WERI-Rb-1 (cell line): ENCODE results near the gene RFNG.
A peak's percentile ranks its signal among the peaks of the same experiment; 100 is the strongest.

Source experiments
- DNase-seq: peaks from one replicate; pipeline ENCODE4 v3.0.0-alpha.2; 2020
- H3K27ac ChIP-seq: fragments of 250-450 bp; sonication (Bioruptor Pico); 2 replicates; pipeline ENCODE4 v1.5.1; 2020; ENCODE audit warnings: mild to moderate bottlenecking, moderate library complexity
- H3K27me3 ChIP-seq: fragments of 250-450 bp; sonication (Bioruptor Pico); 2 replicates; pipeline ENCODE4 v1.5.1; 2021; ENCODE audit warnings: mild to moderate bottlenecking, low read depth, moderate library complexity; ENCODE audit not compliant: insufficient read depth, severe bottlenecking
- H3K36me3 ChIP-seq: fragments of 250-450 bp; sonication (Bioruptor Pico); 2 replicates; pipeline ENCODE4 v1.5.1; 2020; ENCODE audit warnings: mild to moderate bottlenecking, moderate library complexity
- H3K4me3 ChIP-seq: 2 replicates; pipeline ENCODE4 v1.5.1; 2011; ENCODE audit warnings: low read depth, mild to moderate bottlenecking, control low read depth, low read length
- H3K9me3 ChIP-seq: fragments of 250-450 bp; sonication (Bioruptor Pico); 2 replicates; pipeline ENCODE4 v1.5.1; 2021; ENCODE audit warnings: mild to moderate bottlenecking, moderate library complexity; ENCODE audit not compliant: severe bottlenecking
- TF ChIP-seq, protein P1 (sequence below): IDR thresholded peaks from 2 replicates; pipeline ENCODE4 v1.5.1; 2011; ENCODE audit warnings: low read depth, mild to moderate bottlenecking, control low read depth, inconsistent platforms, low read length

RFNG gene

DNA sequence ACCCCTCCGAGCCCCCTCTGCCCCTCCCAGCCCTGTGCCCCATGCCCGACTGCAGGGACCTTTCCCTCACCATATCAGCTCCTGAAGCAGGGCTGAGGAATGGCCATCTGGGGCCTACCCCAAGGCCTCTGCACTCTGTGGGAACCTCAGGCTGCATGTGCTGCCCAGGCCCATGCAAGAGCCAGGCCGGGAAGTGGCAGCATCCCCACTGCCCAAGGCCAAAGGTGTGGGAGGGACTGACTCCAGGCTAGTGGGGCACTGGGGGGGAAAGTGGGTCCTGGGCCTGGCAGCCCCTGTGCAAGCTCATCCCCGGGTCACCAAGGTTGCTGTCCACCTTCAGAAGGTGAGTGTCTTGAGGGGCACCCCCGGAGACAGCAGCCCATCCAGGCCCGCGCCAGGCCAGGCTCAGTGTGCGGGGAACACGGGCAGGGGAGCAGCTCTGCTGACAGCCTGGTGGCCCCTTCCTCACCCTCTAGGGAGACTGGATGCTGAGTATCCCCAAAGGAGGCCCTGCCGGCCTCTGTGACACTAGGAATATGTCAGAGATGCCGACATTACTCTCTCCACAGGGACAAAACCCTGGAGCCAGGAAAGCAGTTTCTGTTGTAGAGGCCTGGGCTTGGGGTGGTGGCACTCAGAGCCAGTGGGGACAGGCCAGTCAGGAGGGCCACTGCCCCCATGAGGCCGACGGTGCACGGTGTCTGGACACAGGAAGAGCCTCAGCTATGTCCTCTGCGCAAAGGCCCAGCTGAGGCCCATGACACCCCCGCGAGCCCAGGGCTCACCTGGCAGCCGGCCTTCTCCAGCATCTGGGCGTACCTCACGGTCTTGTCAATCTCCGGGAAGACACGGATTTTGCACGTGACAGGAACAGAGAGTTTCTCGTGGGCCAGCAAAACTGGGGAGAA lies 10.7 kb upstream of the RFNG start:
- TF ChIP-seq, protein P1, sequence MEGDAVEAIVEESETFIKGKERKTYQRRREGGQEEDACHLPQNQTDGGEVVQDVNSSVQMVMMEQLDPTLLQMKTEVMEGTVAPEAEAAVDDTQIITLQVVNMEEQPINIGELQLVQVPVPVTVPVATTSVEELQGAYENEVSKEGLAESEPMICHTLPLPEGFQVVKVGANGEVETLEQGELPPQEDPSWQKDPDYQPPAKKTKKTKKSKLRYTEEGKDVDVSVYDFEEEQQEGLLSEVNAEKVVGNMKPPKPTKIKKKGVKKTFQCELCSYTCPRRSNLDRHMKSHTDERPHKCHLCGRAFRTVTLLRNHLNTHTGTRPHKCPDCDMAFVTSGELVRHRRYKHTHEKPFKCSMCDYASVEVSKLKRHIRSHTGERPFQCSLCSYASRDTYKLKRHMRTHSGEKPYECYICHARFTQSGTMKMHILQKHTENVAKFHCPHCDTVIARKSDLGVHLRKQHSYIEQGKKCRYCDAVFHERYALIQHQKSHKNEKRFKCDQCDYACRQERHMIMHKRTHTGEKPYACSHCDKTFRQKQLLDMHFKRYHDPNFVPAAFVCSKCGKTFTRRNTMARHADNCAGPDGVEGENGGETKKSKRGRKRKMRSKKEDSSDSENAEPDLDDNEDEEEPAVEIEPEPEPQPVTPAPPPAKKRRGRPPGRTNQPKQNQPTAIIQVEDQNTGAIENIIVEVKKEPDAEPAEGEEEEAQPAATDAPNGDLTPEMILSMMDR, result peak; percentile 61
- Histone ChIP-seq H3K36me3 (peaks cover 70% of the 10 kb centered on the region), H3K9me3 (peaks cover 5% of the 10 kb centered on the region), H3K27me3 (no peaks in the 10 kb centered on the region), H3K4me3 (no peak overlapping the region), H3K27ac (no peak overlapping the region)
- no peak for DNase-seq

DNA sequence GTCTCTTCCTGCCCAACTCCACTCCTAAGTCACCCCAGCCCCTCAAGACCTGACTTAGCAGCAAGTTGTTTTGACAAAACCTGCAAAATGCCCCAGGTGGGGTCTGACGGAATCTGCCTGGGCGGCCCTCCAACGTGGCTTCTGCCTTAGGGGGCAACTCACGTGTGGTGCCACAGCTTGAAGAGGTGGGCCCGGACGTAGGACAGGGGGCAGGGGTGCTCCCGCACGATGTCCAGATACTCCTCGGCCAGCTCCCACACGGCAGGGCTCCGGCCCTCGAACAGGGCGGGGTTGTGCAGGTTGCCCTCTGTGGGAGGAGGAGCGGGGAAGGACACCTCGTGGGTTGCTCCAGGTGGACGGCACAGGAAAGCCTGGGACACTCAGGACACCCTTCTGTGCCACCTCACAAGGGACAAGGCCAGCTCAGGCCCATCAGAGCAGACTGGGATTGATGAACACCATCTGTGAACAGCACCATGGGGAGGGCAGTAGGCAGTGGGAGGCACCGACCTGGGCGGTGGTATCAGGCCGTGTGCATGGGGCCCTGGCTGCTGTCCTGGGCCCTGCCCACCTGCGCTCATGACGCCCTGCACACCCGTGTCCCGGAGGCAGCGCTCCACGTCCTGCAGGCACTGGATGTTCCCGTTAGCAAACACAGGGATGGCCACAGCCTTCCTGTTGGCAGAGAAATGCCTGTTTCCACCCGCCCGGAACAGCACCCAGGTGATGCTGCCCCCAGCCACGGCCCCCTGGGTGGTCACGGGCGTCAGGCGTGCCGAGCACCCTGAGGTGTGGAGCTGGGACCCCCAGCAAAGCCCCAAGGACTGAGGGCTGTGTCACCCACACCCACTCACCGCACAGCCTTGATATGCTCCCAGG lies 9.7 kb upstream of the RFNG start:
- Histone ChIP-seq H3K27me3 (no peaks in the 10 kb centered on the region), H3K4me3 (no peak overlapping the region), H3K36me3 (peaks cover 81% of the 10 kb centered on the region), H3K9me3 (peaks cover 2% of the 10 kb centered on the region), H3K27ac (no peak overlapping the region)
- TF ChIP-seq, protein P1, result no peak
- no peak for DNase-seq

DNA sequence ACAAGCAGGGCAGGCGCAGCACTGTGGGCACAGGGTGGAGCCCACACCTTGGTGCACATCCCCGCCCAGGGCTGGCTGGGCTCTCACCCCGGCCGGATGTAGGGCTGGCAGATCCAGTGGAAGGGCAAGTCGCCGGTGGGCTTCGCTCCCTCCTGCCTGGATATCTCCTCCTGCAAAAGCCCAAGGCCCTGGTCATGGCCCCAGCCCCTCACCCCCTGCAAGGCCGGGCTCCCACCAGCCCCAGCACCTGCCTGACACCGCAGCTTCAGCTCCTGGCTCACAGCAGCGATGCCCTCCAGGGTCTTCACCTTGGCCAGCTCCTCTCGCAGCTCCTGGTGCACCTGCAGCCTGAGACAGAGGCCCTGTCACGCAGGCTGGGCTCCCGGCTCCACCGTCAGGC lies 9.0 kb upstream of the RFNG start:
- peaks cover 88% of the 10 kb centered on the region for H3K36me3 ChIP-seq
- DNase-seq, result no peak

DNA sequence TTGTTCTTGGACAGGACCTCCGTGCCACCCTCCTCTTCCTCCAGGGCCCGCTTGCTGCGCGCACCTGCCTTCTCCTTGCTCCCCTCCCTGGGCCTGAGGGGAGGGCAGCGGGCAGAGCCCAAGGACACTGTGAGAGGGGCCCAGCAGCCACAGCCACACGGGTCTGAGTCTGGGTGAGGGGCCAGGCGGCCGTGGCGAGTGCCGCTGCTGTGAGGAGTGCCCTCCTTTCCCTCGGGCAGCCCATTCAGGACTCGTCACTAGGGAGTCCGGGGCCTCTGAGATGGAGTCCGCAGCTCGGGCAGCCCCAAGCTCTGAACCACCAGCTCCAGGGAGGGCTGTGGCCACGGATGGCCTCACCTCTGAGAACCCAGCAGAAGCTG lies 8.4 kb upstream of the RFNG start:
- Histone ChIP-seq H3K4me3 (no peak overlapping the region), H3K27me3 (no peaks in the 10 kb centered on the region), H3K36me3 (peaks cover 93% of the 10 kb centered on the region), H3K27ac (peak overlapping the region; percentile 9; the same call in 1 of the 2 replicates), H3K9me3 (no peaks in the 10 kb centered on the region)
- TF ChIP-seq, protein P1, result no peak
- no peak for DNase-seq

More for the DNA sequence above, 9.0 kb upstream of the RFNG start:
- H3K4me3 ChIP-seq, result no peak overlapping the region
- H3K27ac ChIP-seq, result no peak overlapping the region
- TF ChIP-seq, protein P1, result no peak
- H3K27me3 ChIP-seq, result no peaks in the 10 kb centered on the region
- H3K9me3 ChIP-seq, result no peaks in the 10 kb centered on the region

DNA sequence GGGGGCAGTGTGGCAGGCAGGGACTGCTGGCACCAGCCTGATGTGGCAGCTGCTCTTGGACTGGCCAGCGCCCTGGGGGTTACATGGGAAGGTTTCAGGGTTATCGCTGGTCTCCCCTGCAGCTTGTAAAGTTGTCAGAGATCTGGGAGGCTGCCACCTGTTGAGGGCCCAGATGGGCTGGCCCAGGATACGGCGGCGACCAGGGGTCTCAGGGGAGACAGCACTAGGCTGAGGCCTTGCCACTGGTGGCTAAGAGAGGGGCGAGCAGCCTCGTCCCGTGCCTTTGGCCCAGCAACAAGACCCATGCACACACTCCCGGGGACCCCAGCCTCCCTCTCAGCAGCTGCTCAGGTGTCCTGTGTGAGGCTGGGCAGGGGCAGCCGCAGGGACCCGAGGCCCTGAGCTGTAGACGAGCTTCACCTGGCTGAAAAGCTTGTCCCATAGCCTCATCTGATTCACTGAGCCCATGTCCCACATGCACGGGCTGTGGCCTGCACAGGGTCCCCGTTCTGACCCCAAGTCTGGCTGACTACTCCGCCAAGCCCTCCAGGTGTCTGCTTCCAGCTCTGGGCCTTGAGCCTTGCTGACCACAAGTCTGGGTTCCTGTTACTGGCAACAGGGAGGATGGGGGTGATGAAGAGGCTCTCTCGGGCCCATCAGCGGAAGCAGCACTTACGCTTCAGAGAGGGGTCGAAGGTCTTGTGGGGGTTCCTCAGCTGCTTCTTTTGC lies 7.8 kb upstream of the RFNG start:
- Histone ChIP-seq H3K27me3 (no peaks in the 10 kb centered on the region), H3K27ac (peak overlapping the region; percentile 9; the same call in 1 of the 2 replicates), H3K9me3 (no peaks in the 10 kb centered on the region), H3K36me3 (peaks cover 97% of the 10 kb centered on the region), H3K4me3 (no peak overlapping the region)
- TF ChIP-seq, protein P1, result no peak
- no peak for DNase-seq
